ENCODE results near the gene UBASH3B.
A peak's percentile ranks its signal among the peaks of the same experiment; 100 is the strongest.
"Not testable (repeated sequence)": the region's sequence is repeated elsewhere in the genome, so short reads cannot be mapped to it uniquely, and the experiment has no call there.

UBASH3B gene, protein sequence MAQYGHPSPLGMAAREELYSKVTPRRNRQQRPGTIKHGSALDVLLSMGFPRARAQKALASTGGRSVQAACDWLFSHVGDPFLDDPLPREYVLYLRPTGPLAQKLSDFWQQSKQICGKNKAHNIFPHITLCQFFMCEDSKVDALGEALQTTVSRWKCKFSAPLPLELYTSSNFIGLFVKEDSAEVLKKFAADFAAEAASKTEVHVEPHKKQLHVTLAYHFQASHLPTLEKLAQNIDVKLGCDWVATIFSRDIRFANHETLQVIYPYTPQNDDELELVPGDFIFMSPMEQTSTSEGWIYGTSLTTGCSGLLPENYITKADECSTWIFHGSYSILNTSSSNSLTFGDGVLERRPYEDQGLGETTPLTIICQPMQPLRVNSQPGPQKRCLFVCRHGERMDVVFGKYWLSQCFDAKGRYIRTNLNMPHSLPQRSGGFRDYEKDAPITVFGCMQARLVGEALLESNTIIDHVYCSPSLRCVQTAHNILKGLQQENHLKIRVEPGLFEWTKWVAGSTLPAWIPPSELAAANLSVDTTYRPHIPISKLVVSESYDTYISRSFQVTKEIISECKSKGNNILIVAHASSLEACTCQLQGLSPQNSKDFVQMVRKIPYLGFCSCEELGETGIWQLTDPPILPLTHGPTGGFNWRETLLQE

DNA sequence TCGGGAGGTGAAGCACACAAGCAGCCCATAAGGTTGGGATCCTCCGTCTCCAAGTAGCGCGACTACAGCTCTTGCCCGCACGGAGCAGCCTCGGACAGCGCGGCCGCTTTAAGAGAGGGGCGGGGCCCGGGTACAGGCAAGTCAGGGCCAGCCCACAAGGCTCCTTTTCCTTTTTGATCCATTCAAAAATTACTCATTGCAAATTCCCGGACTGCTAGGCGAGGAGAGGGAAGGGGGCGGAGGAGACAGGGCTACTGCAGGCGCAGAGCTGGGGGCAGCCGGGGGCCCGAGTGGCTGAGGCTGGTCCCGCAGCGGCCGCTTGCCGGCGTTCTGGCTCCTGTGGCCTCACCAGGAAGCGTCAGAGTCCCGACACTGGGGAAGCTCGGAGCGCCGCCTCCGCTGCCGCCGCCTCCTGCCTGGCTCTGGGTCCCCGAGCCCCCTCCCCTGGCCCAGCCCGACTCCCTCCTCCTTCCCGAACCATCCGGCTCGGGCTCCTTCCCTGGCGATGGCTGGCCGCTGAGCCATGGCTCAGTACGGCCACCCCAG, at the start of gene UBASH3B:
Gene UBASH3B, plus strand, starts transcription at position 196 of the 546 bp plus-strand sequence. Its CDS starts 328 bp downstream, at position 524.
- peak; percentile 31 to 71 for DNase-seq

DNA sequence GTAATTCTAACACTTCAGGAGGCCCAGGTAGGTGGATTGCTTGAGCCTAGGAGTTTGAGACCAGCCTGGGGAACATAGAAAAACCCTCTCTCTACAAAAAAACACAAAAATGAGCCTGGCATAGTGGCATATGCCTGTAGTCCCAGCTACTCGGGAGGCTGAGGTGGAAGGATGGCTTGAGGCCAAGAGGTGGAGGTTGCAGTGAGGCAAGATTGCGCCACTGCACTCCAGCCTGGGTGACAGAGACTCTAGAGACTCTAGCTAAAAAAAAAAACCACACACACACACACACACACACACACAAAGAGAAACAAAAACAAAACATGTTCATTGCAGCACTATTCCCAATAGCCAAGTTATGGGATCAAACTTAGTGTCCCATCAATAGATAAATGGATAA, 48.4 kb upstream of the UBASH3B start:
- not testable (repeated sequence) for DNase-seq

DNA sequence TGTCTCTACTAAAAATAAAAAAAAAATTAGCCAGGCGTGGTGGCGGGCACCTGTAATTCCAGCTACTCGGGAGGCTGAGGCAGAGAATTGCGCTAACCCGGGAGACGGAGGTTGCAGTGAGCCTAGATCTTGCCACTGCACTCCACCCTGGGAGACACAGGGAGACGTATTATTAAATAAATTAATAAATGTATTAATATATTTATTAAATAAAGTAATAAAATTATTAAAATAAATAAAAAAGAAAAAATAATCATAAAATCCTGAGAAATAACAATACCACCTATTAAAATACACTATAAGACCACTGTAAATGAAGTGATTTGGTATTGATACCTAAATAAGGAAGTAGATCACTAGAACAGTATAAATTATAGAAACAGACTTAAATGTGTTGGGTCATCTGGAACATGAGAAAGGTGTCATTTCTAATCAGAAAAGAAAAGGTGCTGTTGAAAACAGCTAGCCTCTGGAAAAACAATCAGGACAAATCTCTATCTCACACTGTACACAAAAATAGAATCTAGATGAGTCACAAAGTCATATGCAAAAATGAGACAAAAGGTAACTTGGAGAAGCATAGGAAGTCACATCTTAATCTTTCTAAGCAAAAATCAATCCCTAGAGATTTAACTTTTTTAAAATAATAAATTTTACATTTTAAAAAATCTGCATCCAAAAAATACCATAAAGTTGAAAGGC, 43.2 kb upstream of the UBASH3B start:
- DNase-seq: no peak

DNA sequence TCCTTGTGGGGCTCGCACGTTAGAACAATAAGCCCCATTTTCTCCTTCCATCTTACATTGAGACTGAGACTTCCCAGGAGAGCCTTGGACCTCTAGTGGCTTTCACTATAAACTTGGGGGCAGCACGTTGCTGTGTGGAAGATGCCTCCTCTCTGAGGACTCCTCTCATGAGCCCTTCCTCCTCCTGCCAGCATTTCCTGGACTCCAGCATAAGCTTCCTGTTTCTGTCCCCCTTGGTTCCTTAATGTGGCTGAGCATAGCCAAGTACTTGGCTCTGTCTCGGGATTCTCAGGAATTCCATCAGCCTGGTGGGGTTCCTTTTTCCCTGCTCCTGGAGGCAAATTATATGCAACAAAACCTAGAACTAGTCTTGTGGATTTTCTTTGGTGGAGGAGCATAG, 38.8 kb upstream of the UBASH3B start:
- DNase-seq: no peak

DNA sequence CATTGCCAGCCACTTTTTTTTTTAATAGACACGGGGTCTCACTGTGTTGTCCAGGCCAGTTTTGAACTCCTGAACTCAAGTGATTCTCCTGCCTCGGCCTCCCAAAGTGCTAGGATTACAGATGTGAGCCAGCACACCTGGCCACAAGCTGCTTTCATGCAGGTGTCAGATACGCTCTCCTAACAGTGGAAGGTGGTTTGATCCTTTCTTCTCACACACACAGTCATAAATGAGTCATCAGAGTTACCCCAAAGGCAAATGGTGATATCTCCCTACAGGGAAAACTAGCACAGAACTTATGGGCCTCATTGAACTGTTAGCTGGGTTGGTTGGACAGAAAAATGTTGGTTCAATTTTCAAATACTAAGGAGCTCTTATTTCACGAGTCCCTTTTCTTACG, 38.2 kb upstream of the UBASH3B start:
- no peak for DNase-seq

DNA sequence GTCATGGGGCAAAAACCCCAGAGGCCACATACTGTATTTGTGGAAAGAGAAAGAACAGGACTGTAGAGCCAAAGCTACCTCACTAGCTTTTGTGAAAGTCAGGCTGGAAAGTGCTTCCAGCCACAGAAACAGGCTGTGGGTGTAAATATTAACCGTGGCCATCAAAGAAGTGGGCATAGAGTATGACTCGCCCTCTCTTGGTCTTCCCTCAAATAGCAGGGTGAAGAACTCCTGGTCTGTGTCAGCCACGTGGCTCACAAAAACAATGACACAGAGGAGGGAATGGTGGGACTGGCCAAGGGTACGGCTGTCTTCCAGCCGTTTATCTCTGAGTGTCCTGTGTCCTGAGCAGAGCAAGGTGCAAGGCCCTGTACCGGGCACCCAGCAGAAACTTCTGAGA, 37.6 kb upstream of the UBASH3B start:
- no peak for DNase-seq

DNA sequence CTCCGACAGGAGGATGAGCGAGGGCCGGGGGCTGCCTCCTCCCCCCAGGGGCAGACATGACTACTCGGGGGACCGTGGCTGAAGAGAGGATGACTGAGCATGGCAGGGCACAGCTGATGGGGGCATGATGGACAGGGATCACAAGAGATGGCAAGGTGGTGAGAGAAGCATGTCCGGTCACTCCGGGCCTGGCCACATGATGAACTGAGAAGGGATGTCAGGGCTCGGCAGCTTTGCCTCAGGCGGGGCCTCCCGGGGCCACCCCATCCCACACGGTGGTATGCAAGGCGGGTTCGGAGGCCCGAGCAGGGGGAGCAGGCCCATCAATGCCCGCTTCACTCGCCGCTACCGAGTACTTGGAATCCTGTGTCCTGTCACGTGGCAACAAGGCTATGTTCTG, 36.6 kb upstream of the UBASH3B start:
- no peak for DNase-seq

DNA sequence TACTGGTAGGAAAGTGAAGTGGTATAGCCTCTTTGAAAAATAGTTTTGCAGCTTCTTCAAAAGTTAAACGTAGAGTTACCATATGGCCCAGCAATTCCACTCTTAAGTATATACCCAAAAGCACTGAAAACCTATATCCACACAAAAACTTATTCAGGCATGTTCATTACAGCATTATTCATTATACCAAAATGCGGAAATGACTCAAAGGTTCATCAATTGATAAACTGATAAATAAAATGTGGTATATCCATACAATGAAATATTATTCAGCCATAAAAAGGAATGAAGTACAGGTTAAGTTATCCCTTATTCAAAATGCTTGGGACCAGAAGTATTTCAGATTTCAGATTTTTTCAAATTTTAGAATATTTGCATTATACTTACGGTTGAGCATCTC, 35.8 kb upstream of the UBASH3B start:
- DNase-seq: no peak

DNA sequence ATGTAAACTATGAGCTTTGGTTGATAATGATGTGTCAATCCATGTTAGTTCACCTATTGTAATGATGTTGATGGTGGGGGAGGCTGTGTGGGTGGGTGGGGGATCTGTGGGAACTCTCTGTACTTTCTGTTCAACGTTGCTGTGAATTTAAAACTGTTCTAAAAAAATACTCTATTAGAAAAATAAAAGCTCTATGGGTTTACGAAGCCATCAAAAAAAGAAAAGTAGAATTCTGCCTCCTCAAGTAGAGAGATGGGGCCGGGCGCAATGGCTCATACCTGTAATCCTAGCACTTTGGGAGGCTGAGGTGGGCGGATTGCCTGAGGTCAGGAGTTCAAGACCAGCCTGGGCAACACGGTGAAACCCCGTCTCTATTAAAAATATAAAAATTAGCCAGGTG, 30.0 kb upstream of the UBASH3B start:
- not testable (repeated sequence) for DNase-seq

DNA sequence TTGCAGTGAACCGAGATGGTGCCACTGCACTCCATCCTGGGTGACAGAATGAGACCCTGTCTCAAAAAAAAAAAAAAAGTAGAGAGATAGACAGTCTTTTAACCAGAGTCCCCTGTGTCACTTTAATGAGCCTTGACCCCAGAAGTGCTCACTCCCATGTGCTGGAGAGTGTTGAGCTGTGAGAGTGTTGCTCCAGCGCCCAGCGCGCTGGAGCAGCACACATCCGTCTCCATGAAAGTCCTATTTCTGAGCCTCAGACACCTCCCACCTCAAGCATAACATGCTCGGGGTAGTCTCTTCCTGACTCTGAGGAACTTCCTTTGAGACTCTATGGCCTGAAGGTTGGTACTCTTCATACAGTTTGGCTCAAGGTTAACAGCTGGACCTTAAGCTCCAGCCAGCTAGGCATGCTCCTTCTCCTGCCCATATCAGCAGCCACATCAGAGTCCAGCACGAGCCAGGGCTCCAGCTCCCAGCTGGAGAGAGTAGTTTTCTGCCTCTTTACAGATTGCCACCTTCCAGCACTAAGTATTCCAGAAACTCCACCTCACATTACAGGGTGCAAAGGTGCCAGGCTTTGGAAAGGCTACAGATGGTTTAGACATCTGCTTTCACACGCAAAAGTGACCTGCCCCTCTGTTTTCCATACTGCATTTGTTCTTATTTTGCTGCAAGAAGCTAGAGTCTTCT, 29.4 kb upstream of the UBASH3B start:
- peak in 1 of 2 experiments; percentile 52 for DNase-seq

DNA sequence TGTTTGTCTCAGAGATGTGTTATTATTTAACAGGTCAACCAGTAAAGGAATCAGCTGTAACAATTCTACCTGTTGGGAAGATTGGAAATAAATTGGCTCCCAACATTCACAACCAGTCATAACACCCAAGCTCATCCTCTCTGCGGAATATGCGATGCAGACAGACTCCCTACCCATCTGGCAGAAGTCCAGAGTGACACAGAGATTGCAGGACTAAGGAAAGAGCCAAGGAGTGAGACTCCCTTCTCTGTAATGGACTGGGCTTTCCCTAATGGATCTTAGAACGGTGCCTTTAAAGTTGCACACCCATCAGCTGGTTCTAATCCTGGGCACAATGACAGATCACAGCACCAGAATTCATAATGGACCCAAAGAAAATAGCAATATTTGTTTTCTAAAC, 27.8 kb upstream of the UBASH3B start:
- DNase-seq: peak in 1 of 2 experiments; percentile 3

DNA sequence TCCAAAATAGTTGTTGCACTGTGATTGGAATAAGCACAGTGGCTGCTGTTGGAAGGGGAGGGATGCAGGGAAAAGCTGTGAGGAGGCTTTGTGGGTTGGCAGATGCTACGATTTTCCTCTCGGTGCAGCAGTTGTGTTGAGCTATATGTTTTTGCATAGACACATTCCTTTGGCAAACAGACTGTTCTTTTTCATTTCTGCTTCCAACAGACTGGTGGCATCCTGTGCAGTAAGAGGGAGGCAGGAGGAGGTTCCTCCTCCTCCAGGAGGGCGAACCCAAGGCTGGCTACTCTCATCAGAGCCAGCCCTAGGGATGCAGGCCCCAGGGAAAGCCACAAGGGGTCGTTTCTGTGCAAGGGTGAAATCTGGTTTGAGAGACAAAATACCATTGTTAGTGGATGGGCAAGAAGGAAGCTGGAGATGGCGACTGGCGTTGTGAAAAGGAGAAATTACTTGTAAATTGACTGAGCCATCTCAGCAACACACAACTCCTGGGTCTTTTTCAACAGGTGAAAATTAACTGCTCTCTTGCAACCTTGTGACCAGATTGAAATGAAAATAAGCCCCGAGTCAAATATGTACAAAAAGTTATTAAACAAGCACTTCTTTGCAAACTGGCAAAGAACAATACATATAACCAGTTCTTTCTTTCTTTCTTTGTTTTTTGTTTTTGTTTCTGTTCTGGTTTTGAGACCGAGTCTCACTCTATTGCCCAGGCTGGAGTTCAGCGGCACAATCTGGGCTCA, 26.5 kb upstream of the UBASH3B start:
- peak; percentile 61 to 74 for DNase-seq

DNA sequence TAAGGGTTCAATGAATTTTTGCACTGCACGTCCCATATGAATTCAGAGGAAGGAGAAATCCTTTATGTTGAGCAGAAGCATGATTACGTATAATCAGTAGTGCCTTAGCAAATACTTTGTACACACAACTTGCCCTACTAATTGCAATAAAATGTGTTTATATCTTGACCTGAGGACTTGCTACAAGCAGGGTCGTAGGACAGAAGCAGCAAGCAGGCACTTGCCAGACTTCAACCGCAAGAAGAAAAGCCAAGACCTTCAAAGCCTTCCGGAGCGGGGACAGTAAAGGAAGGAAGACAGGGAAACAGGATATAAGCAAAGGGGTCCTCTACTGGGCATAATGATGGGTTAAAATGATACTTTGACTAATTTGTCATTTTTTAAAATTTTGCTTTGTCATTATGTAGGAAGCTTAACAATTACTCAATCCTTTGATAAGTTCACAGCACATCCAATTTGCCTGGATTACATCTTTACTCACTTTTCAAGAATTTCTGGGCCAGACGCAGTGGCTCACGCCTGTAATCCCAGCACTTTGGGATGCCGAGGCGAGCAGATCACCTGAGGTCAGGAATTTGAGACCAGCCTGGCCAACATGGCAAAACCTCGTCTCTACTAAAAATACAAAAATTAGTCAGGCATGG, 23.2 kb upstream of the UBASH3B start:
- DNase-seq: no peak

DNA sequence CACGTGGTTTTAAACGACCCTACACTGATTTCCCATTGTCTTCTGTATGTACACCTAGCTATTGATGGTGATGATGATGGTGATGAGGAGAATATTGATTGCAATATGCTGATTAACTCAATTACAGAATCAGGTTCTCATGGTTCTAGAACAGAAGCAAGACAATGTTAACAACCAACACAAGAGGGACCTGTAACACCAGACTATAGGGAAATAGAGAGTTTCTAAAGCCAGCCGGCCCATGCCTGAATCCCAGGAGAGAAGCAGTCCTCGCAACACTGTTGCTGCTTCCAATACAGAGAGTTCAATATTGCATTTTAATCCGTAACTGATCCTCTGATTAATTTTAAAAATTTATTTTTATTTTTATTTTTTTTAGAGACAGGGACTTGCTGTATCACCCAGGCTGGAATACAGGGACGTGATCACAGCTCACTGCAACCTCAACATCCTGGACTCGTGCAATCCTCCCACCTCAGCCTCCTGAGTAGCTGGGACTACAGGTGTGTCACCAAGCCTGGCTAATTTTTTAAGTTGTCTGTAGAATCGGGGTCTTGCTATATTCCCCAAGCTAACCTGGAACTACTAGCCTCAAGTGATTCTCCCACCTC, 22.2 kb upstream of the UBASH3B start:
- peak; percentile 22 to 58 for DNase-seq

DNA sequence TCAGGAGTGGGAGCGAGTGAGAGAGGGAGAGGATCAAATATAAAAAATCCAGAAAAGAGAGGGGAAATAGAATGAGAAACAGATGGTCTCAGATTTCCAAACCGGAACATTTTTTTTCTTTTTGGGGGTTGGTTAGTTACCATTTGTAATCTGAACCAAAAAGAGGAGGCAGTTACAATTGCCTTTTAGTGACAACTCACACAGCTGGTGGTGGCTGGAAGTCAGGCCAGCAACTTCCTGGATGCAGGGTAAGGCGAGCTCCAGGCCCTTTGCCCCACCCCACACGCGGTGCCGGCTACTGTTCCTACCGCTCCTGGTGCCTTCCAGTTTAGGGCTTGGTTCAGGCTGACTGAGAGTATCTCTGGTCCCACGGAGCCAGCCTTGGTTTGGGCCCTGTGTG, 21.0 kb upstream of the UBASH3B start:
- peak in 1 of 2 experiments; percentile 40 for DNase-seq

DNA sequence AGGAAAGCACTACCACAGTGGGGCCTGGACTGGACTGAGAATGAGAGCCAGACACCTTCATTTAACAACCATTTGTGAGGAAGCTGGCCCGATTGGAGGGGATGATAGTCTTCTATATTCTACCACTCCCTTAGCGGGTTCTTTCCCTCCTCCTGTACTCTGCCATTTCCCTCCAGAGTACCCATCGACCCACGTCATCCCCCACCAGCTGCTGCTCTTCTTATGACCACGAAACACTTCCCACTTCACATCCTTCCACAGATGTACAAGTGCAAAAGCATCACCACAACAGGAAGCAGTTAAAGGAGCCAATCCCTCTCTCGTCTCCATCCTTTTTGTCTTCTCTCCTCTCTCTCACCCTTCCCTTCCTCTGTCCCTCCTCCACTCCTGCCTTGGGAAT, 18.0 kb upstream of the UBASH3B start:
- peak in 1 of 2 experiments; percentile 19 for DNase-seq

DNA sequence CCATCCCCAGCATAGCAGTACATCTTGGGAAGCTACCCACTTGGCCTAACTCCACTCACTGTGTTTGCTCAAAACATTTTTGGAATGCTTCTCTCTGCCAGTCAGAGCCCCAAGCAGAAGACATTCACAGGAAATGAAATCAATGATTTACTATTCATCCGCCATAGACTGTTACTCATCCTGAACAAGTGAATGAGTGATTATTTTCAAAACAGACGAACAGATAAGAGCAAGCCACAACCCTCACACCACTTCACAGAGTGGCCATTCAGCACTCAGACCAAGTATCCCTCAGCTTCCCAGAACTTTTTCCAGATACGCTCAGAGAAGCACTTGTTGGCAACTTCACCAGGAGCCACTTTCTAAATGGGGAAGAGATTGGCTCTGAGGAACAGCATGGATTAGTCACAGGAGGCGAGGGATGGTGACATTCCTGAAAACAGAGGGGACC, 13.0 kb upstream of the UBASH3B start:
- DNase-seq: no peak

DNA sequence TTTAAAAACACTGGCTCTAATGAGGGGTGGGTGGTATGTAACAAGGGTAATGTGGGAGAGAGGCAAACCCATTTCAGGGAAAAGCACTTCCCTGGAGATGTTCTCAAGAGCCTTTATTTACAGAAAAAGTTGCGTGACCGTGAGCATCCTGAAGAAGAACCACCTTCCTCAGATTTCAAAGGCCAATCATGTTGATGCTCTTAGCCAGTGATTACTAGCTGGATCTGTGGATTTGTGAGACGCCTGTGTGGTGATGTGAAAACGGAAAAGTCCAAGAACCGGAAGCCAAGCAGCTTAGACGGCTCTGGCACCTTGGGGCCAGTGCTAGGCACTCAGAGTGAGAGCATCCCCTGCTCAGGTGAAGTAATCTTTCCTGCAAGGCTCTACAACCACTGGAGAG, 12.6 kb upstream of the UBASH3B start:
- DNase-seq: no peak

DNA sequence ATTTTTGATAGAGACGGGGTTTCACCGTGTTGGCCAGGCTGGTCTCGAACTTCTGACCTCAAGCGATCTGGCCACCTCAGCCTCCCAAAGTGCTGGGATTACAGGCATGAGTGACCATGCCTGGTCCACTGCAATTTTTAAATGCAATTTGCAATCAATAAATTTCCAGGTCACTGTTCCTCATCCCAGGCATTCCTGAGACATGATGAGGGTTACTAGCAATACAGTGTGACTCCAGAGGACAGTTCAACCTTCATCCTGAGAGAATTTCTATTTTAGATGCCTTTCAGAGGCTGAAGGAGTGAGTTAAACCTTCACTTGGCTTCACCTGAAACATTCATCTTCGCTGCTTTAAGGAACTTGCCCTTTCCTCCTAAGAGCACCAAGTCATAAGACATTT, 9.7 kb upstream of the UBASH3B start:
- DNase-seq: no peak

DNA sequence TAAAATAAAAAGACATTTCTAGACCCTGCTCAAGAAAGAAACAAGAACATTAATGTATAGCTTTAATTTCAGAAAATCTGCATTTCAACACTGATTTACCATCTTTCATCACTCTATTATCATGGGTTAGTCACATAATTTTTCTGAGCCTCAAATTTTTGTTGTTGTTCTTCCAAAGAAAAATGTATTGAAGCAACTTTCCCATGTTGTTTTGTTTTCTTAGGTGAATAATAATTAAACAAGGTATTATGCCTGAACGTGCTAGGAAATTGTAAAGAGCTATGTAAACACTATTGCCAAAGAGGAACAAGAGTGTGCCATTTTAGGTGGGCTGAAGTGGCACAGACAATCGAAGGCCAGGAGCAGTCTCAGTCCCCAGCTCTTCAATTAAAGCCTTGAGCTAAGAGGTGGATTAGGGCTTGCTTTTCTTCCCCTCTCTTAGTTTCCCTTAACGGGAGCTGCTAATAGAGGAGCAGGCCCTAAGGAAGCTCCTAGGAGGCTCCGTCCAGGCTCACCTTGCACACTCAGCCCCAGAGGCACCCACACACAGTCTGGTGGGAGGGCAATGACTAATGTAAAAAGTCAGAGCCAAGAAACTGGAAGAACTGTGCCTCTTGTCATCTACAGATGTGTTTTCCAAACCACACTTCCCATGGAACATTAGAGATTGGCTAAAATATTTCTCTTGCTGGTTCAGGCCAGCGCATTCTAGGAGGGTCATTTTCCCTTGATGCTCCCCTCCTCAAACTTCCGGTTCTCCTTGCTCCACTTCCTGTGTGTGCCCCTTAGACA, 8.8 kb upstream of the UBASH3B start:
- DNase-seq: no peak
